ENCODE measurements around the gene TEKT2. TPM values are rescaled to one million over a fixed set of nuclear protein-coding genes. Genes with fewer than 3 reads are reported as not detected.
A peak's percentile ranks its signal among the peaks of the same experiment; 100 is the strongest.

Gene TEKT2
- total and polyA plus RNA-seq, 2 donors (not counting 1 experiment from before 2014, with no cell fraction given), result 0.09 to 0.50 TPM

DNA sequence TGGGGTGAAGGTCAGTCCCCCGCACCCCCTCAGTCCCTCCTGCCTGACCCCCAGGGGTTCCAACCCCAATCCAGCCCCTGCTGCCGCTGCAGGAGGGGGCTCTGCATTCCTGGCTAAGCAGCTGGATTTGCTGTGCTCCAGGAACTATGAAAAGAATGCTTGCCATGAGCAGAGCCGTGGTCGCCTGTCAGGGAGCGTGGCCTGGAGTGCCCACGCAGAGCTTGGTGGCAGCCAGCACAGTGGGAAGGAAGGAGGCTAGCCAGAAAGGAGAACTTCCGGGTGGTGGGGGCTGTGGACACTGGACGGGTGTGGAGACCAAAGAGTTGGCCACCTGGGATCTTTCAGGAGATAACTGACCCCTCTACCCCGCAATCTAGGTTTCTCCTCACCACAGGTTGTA is 35.6 kb downstream of the TEKT2 start:
- no peak overlapping the region for H3K4me2 ChIP-seq (ENCODE audit: extremely low read depth, insufficient read depth, low read length)
- H3K79me2 ChIP-seq (ENCODE audit: control insufficient read depth, insufficient read depth, low read length), result no peaks in the 10 kb centered on the region
- peak in 1 of 2 donors; percentile 51 for DNase-seq (ENCODE audit: low read depth in 2 of 2)
- peaks cover 8% of the 10 kb centered on the region for H3K4me1 ChIP-seq (ENCODE audit: control insufficient read depth, extremely low read depth, insufficient read depth, low read length)
- H3K27ac ChIP-seq (ENCODE audit: insufficient read depth, low read length), result no peak overlapping the region
- no peak overlapping the region for H3K9ac ChIP-seq (ENCODE audit: insufficient read depth, low read length)
- H3K9me3 ChIP-seq (ENCODE audit: control insufficient read depth, insufficient read depth, low read depth, low read length), result no peaks in the 10 kb centered on the region
- no peaks in the 10 kb centered on the region for H4K20me1 ChIP-seq (ENCODE audit: control insufficient read depth, extremely low read depth, insufficient read depth, low read length)
- no peak overlapping the region for H2AFZ ChIP-seq (ENCODE audit: low read length)
- H3K4me3 ChIP-seq (replicated peaks in 1 of 4; ENCODE audit: control extremely low read depth in 1 of 4, insufficient read depth in 1 of 4, low read depth in 3 of 4, low read length in 4 of 4), result no peak overlapping the region
- H3K27me3 ChIP-seq (ENCODE audit: control insufficient read depth, insufficient read depth, low read length), result peaks cover 2% of the 10 kb centered on the region
- H3K36me3 ChIP-seq (ENCODE audit: control insufficient read depth, insufficient read depth, low read length), result no peaks in the 10 kb centered on the region
- TF ChIP-seq EZH2 (IDR thresholded peaks at IDR 0.05; ENCODE audit: low read length, missing control alignments), result no peak
- TF ChIP-seq, protein P1, sequence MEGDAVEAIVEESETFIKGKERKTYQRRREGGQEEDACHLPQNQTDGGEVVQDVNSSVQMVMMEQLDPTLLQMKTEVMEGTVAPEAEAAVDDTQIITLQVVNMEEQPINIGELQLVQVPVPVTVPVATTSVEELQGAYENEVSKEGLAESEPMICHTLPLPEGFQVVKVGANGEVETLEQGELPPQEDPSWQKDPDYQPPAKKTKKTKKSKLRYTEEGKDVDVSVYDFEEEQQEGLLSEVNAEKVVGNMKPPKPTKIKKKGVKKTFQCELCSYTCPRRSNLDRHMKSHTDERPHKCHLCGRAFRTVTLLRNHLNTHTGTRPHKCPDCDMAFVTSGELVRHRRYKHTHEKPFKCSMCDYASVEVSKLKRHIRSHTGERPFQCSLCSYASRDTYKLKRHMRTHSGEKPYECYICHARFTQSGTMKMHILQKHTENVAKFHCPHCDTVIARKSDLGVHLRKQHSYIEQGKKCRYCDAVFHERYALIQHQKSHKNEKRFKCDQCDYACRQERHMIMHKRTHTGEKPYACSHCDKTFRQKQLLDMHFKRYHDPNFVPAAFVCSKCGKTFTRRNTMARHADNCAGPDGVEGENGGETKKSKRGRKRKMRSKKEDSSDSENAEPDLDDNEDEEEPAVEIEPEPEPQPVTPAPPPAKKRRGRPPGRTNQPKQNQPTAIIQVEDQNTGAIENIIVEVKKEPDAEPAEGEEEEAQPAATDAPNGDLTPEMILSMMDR (conservative IDR thresholded peaks at IDR 0.05 in 1 of 2, IDR thresholded peaks at IDR 0.05 in 1 of 2; ENCODE audit: low read depth in 1 of 2, low read length in 2 of 2), result no peak

DNA sequence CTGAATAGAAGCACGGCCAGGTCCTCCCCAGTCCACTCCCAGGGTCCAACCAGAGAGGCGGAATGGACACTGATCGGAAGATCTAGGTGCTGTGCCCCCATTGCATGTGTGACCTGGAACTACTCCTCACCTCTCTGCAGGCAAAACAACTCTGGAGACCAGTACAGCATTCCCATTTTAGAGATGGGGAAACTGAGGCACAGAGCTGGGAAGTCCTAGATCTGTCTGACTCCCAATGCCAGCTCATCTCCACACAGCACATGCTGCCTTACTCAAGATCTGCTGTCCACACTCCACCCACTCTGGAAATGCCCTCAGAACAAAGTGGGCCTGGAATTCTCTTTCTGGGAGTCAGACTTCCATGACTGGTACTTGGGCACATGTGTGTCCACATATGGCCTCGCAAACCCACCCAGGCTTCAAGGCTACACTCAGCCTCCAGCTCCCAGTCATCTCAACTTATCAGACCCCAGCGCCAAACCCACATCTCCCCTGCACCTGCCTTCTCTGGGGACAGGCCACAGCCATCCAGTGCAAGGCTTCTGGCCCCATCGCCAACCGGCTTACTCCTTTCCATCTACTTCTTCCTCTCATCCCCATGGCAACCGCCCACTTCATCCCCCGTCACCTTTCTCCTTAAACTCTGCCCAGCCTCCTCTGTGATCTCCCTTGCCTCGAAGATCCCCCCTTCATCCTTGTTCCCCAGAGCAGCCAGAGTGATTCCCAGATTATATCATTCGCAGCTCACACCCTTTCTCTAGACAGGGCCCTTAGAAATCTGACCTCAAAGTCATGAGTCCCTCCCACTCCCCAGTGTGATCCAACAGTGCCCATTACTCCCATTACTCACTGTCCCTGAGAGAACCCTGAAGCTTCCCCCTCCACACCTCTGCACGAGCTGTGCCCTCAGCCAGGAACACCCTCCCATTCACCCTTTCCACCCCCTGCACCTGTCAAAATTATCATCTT is 38.5 kb downstream of the TEKT2 start:
- no peaks in the 10 kb centered on the region for H3K9me3 ChIP-seq (ENCODE audit: control insufficient read depth, insufficient read depth, low read depth, low read length)
- H3K27ac ChIP-seq (ENCODE audit: insufficient read depth, low read length), result no peak overlapping the region
- H3K4me1 ChIP-seq (ENCODE audit: control insufficient read depth, extremely low read depth, insufficient read depth, low read length), result no peaks in the 10 kb centered on the region
- no peaks in the 10 kb centered on the region for H4K20me1 ChIP-seq (ENCODE audit: control insufficient read depth, extremely low read depth, insufficient read depth, low read length)
- no peak for DNase-seq (ENCODE audit: low read depth in 2 of 2)
- H3K79me2 ChIP-seq (ENCODE audit: control insufficient read depth, insufficient read depth, low read length), result no peaks in the 10 kb centered on the region
- no peak overlapping the region for H3K4me2 ChIP-seq (ENCODE audit: extremely low read depth, insufficient read depth, low read length)
- TF ChIP-seq, protein P1 (conservative IDR thresholded peaks at IDR 0.05 in 1 of 2, IDR thresholded peaks at IDR 0.05 in 1 of 2; ENCODE audit: low read depth in 1 of 2, low read length in 2 of 2), result no peak
- TF ChIP-seq EZH2 (IDR thresholded peaks at IDR 0.05; ENCODE audit: low read length, missing control alignments), result no peak
- no peak overlapping the region for H3K9ac ChIP-seq (ENCODE audit: insufficient read depth, low read length)
- no peak overlapping the region for H2AFZ ChIP-seq (ENCODE audit: low read length)
- peaks cover 3% of the 10 kb centered on the region for H3K27me3 ChIP-seq (ENCODE audit: control insufficient read depth, insufficient read depth, low read length)
- H3K36me3 ChIP-seq (ENCODE audit: control insufficient read depth, insufficient read depth, low read length), result no peaks in the 10 kb centered on the region
- no peak overlapping the region for H3K4me3 ChIP-seq (replicated peaks in 1 of 4; ENCODE audit: control extremely low read depth in 1 of 4, insufficient read depth in 1 of 4, low read depth in 3 of 4, low read length in 4 of 4)

DNA sequence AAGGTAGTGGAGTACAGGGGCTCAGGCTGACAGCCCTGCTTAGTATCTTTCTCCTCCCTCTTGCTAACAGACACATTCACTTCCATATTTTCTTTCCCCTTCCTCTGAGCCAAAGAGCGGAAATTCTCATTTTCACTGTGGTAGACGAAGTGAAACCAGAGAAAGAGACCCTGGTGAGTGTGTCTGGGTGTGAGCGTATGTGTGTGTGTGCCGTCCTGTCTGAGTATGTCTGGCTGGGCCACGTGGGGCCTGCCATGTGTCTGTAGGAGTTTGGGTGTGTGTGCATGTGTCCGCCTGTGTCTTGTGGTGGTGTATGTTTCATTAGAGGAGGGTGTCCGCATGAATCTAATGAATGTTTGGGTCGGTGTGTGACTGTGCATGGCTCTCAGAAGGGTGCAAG is 39.5 kb downstream of the TEKT2 start:
- no peaks in the 10 kb centered on the region for H3K79me2 ChIP-seq (ENCODE audit: control insufficient read depth, insufficient read depth, low read length)
- H3K4me2 ChIP-seq (ENCODE audit: extremely low read depth, insufficient read depth, low read length), result no peak overlapping the region
- H2AFZ ChIP-seq (ENCODE audit: low read length), result no peak overlapping the region
- no peak for TF ChIP-seq EZH2 (IDR thresholded peaks at IDR 0.05; ENCODE audit: low read length, missing control alignments)
- TF ChIP-seq, protein P1 (conservative IDR thresholded peaks at IDR 0.05 in 1 of 2, IDR thresholded peaks at IDR 0.05 in 1 of 2; ENCODE audit: low read depth in 1 of 2, low read length in 2 of 2), result no peak
- H3K9me3 ChIP-seq (ENCODE audit: control insufficient read depth, insufficient read depth, low read depth, low read length), result no peaks in the 10 kb centered on the region
- no peak overlapping the region for H3K4me3 ChIP-seq (replicated peaks in 1 of 4; ENCODE audit: control extremely low read depth in 1 of 4, insufficient read depth in 1 of 4, low read depth in 3 of 4, low read length in 4 of 4)
- no peak overlapping the region for H3K9ac ChIP-seq (ENCODE audit: insufficient read depth, low read length)
- peak in 1 of 2 donors; percentile 39 for DNase-seq (ENCODE audit: low read depth in 2 of 2)
- H3K27me3 ChIP-seq (ENCODE audit: control insufficient read depth, insufficient read depth, low read length), result peaks cover 3% of the 10 kb centered on the region
- H4K20me1 ChIP-seq (ENCODE audit: control insufficient read depth, extremely low read depth, insufficient read depth, low read length), result no peaks in the 10 kb centered on the region
- H3K27ac ChIP-seq (ENCODE audit: insufficient read depth, low read length), result no peak overlapping the region
- no peaks in the 10 kb centered on the region for H3K4me1 ChIP-seq (ENCODE audit: control insufficient read depth, extremely low read depth, insufficient read depth, low read length)
- H3K36me3 ChIP-seq (ENCODE audit: control insufficient read depth, insufficient read depth, low read length), result no peaks in the 10 kb centered on the region

Data from fibroblast of lung (primary cell).